ENCODE results near the gene DUS3L.
"Not testable (repeated sequence)": the region's sequence is repeated elsewhere in the genome, so short reads cannot be mapped to it uniquely, and the experiment has no call there.

The DUS3L gene

DNA sequence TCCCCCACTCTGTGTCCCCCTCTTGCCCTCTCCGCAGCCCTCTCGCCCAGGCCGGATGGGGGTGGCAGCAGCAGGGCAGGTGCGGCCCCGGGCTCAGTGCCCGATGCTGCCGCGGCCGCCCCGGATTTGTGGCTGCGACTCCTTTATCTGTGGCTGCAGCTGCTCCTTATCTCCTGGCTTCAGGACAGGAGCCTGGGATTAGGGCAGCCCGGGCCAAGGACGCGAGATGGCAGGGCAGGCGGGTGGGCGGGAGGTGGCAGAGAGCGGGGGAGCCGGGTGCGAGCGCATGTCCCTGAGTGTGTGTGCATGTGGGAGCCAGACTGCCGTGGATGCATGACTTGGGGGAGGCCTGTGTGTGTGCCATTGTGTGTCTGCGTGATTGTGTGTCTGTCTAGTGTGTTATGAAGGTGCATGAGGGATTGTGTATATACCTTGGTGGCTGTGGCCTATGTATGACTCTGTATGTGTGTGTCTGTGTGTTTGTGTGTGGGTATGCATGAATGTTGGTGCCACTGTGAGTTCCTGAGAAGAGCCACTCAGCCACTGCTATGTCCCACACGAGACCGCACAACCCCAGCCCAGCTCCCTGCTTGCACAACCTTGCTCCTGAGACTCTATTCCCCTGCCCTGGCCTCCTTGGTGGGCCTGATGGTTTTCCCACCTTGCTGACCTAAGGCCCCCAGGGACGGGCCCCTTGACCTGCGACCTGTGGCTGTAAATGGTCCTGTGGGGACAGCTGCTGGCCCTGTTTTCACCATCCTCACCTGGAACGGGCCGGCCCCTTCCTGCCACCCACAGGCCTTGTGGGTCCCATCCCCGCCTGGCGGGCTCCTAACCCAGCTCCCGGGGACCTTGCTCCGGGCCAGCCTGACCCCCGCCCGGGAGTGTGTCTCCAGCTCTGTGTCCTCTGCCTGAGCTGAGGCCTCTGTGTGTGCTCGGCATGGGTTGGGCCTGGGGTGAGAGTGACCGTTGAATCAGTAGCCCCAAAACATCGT lies 8.6 kb upstream of the DUS3L start:
- no peak for DNase-seq

DNA sequence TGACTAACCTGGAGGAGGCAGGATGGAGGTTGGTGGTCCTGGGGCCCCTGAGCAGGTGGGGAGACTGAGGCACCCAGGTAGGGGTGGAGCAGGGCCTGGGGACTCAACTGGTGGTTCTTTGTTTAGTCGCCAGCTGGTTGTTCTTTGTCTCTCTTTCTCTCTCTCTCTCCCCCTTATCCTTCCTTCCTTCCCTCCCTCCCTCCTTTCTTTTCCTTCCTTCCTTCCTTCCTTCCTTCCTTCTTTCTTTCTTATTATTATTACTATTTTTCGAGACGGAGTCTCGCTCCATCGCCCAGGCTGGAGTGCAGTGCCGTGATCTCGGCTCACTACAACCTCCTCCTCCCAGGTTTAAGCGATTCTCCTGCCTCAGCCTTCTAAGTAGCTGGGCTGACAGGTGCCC lies 7.3 kb upstream of the DUS3L start:
- DNase-seq = no peak

DNA sequence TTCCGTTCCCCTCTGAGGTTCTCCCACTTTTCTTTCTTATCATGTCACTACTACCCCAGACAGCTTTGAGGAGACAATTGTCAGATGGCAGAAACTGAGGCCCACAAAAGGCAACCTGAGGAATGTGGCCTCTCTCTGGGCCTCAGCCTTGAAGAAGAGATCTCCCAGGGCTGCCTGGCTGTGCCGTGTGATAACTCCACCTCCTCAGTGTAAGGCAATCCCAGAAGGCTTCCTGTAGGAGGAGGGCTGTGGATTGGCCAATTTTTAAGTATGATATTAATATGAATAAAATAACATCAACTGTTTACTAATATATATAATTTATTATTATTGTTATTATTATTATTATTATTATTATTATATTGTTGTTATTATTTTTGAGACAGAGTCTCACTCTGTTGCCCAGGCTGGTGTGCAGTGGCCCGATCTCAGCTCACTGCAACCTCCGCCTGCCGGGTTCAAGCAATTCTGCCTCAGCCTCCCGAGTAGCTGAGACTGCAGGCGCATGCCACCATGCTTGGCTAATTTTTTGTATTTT lies 4.5 kb upstream of the DUS3L start:
- no peak for DNase-seq

DNA sequence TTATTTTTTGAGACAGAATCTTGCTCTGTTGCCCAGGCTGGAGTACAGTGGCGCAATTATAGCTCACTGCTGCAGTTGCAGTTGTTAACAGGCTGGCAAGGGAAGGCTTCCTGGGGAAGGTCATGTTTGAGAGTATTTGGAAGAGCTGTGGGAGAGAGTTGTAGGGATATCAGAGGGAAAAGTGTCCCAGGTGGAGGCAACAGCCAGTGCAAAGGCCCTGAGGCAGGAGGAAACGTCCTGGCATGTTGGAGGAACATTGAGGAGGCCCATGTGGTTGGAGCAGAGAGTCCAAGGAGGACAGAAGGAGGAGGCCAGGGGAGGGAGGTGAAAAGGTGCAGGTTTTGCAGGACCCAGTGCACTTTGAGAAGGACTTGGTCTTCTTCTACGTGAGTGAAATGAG lies 2.2 kb upstream of the DUS3L start:
- DNase-seq = no peak

DNA sequence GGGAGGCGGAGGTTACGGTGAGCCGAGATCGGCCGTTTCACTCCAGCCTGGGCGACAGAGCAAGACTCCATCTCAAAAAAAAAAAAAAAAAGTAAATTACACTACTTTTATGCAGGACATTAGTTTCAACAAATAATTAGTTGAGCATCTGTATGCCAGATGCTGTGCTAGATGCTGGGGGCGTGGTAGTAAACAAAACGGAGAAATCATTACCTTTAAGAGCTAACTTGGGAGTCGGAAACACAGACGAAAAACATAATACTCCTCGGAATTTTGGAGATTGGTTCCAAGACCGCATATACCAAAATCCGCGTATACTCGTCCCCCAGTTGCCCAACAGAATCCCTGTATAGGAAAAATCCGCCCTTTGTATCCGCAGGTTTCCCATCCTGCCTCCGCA lies 1.3 kb upstream of the DUS3L start:
- DNase-seq = no peak

DNA sequence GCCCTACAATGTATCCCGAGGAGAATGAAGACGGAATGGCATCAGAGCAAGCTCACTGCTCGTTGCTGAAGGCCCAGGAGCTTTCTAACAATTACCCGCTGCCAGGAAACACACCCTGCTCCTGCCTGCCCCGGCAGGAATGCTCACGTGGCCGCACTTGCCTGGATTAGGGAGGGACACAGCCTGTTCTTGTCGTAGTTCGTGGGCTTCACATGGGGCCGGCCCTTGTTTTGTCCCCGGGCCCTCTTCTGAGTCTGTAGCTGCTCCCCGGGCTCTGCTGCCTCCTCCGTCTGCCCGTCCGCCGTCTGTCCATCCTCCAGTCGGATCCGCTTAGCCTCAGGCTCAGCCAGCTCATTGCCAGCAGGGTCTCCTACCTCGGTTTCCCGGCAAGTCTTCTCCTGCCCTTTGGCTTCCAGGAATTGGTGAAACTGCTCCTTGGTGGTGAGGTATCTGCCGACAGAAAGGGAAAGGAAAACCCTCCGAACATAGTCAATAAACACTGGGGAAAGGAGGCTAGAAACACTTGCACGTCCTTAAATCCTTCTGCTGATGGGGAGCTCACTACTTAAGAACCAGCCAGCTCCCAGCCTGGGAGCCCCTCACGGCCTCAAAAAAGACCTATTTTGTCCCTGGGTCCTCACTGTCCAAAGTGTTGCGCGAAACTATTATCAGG lies 941 bp downstream of the DUS3L start:
- no peak for DNase-seq

DNA sequence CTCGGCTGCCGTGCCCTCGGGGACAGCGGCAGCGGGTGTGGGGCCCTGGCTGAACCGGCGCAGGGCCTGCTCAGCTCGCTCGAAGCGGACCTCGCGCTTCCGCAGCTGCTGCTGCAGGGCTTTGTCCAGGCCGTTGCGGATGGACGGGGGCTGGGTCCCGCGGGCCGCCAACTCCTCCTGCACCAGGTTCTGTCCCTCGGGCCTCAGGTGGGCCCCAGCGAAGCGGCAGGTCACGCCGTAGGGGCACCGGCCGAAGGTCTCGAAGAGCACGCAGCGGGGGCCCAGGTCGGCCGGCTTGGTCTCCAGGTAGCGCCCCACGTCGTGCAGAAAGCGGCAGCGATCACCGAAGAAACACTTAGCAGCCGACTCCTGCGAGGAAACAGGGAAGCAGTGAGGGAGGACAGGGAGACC lies 1.6 kb downstream of the DUS3L start:
- no peak for DNase-seq

DNA sequence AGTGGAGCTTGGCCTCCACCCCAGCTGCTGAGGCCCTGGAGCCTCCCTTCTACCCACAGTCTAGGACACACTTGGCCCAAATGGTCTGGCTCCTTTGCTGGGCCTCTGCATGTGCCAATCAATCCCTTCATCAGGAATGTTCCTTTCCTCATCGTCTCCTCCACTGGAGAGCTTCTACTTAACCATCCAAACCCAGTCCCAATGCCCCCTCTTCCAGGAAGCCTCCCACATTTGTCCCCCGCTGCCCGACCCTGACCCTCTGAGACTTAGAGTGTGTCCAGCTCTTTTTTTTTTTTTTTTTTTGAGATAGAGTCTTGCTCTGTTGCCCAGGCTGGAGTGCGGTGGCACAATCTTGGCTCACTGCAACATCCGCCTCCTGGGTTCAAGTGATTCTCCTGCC lies 2.5 kb downstream of the DUS3L start:
- DNase-seq = no peak

DNA sequence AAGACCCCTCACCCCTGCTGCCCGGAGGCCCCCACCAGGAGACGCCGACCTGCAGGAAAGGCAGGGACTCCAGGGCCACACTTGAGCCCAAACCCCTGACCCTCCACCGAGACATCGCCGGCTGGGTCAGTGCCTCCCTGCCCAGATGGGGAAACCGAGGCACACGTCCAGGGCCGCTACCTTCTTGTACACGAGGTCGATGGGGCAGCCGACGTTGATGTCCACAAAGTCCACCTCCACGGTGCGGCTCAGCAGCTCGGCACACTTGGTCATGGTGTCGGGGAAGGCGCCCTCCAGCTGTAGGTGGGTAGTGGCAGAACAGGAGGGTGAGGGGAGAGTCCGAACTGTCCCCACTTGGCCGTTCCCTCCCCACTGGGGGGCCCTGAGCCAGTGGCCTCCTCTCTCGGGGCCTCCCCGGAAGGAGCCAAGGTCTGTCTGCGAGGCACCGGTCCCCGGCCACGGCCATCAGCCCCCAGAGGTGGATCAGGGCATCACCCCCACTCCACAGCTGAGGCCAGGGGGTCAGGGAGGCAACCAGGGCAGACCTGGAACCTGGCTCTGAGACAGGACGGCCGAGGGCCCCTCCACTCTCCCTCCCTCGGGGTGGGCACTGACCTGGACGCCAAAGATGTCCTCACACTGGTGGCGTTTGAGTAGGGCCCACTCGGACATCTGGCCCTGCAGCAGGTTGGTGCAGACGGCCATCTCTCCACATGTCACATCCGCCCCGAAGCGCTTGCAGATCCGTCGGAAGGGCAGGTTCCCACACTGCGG lies 3.4 kb downstream of the DUS3L start:
- no peak for DNase-seq

DNA sequence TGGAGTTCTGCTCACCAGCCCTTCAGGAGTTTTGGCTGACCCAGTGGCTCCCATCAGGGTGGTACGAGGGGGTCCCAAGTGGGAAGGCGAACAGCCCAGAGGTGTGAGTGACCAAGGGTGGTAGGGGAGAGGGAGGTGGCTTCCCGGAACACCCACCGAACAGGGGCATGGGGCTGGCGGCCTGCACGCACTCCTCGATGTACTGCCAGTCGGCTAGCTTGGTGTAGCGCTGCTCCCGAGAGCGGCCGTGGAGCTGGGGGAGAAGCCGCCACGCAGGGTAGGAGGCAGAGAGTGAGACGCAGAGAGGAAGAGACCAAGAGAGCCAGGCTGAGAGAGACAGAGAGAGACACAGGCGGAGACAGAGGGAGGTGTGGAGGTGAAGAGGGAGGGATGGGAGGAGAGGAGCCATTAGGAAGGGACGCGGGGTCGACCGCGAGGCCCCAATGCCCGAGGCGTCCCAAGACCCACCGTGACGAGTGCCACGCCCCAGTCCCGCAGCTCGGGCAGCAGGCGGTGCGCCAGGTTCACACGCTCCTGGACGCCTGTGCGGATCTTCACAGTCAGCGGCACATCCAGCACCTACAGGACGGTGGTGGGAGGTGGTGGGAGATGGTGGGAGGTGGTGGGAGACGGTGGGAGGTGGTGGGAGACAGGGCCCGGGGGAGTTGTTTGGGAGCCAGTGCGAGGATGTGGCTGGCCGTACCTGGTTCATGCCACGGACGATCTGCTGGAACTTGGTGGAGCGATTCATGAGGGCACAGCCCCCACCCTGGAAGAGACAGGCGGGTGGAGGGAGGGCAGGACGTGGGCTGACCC lies 4.2 kb downstream of the DUS3L start:
- DNase-seq = no peak

DNA sequence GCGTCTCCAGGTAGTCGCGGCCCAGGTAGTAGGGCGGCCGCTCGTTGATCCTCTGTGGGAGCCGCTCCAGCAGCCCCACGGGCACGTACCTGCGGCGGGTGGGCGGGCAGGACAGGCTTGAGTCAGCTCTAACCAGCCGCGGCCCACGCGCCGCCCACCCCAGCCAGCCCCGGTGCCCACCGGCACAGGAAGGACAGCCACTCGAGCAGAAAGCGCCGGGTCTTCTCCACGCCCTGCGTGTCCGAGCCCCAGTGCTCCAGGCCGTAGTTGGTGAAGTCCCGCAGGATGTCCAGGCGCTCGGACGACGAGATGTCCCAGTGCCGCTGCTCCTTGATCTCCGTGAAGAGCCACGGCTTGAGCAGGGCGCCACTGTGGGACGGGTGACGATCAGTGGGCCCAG lies 5.5 kb downstream of the DUS3L start:
- no peak for DNase-seq

DNA sequence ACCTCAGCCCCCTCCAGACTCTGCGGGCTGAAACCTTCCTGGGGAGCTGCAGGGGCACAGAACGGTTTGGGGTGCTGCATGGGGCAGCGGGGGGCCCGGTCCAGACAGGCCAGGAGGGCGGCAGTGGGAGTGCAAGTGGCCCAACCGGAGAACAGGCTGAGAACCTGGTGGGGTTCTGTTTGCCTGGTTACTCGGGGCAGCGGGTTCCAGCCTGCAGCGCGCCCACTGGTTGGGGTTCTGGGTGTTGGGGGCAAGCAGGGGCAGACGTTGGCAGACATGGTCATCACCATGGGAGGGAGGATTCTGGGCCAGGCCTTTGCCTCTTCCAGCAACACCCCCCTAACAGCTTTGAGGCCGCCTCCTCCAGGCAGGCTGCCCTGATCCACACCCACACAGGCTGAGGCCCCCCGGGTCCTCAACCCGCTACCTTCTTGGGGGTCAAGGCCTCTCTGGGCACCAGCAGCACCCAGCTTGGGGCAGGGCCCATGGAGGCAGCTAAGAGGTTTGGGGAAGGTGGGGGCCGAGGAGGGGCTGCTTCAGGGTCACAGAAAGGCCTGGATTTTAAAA lies 6.3 kb downstream of the DUS3L start, which contains the start of gene PRR22:
Gene PRR22, minus strand, starts transcription at position 166 of the 567 bp plus-strand sequence. Its CDS starts 86 bp downstream, at position 80.
- DNase-seq = no peak

DNA sequence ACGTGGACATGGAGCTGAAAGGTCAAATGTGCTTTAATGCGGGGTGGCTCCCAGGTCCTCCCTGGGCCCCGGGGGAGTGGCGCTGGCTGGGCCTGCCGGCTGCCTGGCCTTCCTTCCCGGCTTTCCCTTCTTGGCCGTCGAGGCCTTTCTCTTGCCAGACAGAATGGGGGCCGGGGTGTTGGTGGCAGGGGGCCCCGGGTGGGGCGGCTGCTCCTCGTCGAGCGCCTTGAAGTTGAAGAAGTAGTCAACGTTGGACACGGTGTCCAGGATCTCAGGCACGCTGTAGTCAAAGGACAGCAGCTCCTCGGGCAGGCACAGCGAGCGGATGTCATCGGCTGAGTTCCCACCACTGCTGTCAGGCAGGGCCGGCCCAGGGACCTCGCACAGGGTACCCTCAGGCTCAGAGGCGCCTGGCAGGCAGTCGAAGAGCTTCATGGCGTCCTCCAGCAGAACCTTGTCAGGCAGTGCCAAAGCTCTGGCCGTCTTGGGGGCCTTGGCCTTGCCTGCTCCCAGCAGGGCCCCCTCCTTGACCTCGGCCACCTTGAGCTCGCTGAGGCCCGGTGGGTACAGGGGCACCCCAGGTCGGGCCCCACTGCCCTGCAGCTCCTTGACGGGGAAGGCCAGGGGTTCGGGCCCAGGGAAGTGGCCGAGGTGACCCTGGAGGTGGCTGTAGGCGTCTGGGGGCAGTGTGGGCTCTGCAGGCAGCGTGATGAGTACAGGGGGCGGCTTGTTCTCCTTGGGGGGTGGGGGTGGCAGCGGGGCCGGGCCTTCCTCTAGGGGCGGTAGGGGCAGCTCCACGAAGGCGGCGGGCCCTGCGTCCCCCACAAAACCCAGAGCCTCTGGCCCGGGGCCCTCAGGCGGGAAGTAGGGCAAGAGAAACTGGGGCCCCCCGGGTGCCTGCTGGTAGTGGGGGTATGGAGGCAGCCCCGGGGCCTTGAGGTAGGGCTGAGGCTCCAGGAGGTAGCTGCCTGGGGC lies 7.7 kb downstream of the DUS3L start:
- no peak for DNase-seq

DNA sequence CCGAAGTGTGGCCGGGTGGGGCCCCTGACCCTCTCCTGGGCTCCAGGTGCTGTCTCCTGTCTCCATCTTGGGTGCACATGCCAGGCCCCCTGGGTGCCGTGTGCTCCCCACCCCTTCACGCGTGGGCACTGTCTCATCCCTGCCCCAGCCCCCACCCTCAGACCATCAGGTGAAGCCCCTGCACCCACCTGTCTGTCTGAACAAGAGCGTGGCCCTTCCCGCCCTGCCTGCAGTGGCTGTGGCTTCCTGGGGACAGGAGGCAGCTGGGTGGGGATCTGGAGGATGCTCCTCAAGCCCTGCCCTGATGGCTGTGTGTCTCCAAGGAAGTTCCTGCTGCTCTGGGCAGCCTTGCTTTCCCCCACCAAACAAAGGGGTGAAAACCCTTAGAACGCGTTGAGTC lies 8.6 kb downstream of the DUS3L start:
- DNase-seq = no peak

DNA sequence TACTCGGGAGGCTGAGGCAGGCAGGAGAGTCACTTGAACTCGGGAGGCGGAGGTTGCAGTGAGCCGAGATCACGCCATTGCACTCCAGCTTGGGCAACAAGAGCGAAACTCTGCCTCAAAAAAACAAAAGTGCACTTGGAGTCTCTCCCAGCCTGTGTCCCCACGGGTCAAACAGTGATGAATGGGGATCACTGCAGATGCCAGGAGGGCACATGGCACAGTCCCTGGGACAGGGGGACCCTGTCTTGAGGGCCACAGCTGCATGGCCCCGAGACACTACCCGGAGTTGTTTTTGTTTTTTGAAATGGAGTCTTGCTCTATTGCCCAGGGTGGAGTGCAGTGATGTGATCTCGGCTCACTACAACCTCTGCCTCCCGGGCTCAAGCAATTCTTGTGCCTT lies 10.0 kb downstream of the DUS3L start:
- DNase-seq = not testable (repeated sequence)

DNA sequence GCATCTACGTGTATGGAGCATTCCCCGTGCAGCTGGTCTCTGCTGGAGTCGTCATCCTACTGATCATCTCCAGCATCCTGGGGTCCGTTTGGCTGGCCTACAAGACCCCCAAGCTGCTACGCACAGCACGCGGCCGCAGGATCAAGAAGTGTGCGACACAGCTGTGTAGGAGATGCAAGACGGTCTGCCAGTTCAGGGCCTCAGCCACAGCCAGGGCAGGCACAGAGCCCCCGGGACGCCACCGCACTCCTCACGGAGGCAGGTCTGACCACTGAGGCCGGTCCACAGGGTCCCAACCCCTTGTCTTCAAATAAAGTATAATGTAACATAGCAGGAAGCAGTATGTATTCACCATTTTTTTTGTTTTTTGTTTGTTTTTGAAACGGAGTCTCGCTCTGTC lies 12.6 kb downstream of the DUS3L start:
- no peak for DNase-seq

DNA sequence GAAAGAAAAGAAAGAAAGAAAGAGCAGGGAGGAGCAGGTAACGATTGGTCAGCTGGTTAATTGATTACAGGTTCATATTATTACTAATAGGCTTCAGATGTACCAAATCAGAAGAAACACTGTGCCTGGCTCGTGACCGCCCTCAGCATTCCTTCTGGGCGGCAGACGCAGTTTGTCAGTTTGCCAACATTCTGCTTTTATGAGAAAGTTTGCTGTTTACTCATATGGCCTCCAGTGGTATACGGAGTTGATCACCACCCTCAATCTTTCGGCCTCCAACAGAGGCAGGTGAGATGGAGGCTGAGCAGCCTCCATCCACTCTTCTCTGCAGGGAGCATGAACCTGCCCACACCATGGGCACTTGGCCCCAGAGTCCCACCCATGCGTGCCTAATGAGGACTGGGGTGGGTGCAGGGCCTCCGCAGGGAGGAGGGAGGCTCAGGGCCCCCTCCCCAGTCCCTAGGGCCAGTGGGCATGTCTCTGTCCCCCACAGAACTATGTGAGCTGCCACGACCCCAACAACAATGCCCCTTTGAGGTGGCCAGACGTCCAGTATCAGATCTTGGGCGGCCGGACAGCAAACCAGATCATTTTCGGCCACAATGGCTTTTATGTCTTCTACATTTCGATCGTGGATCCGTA lies 15.2 kb downstream of the DUS3L start:
- no peak for DNase-seq

DNA sequence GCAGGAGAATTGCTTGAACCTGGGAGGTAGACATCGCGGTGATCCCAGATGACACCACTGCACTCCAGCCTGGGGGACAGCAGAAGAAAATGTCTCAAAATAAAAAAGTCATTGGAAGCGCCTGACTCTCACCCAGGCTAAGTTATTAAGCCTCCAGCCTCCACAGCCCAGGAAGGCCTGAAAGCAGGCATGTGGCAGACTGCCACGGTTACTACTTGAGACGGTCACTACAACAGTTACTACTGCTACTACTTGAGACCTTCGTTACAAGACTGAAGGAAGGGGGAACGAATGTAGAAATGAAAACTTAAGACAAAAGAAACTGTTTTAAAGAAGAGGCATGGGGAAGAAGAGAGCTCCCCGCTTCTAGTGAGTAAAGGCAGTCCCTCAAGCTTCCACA lies 16.0 kb downstream of the DUS3L start:
- DNase-seq = no peak

DNA sequence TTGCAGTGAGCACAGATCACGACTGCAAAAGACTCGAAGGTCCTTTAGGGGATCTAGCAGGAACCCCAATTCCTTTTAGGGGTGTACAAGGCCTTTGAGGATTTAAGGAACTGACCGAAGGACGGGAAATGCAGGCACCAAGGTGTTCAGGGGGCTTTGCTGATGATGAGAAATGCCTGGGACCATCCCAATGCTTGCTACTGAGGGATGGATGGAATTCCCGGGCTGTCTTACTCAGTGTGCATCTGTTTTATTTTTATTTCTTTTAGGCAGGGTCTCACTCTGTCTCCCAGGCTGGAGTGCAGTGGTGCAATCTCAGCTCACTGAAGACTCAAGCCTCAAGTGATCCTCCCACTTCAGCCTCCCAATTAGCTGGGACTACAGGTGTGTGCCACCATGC lies 17.7 kb downstream of the DUS3L start:
- DNase-seq = no peak

DNA sequence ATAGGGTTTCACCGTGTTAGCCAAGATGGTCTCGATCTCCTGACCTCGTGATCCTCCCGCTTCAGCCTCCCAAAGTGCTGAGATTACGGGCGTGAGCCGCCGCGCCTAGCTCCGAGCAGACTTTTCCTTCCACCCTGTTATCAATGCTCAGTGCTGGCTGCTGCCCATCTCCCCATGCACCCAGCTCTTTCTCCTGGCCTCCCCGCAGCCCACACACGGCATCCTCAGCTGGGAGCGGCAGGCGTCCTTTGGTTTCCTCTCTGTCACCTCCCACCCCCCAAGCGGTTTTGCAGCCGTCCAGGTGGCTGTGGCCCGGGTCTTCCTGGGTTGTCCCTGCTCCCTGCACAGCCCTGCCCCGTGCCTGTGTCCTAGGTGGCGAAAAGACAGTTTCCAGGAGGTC lies 18.5 kb downstream of the DUS3L start:
- DNase-seq = no peak

All from CD4-positive, alpha-beta T cell treated with Interleukin-1 beta for 1 hour (primary cell).